ENCODE data around the gene ANKLE1. TPM values are rescaled to one million over a fixed set of nuclear protein-coding genes. Genes with fewer than 3 reads are reported as not detected.

The ANKLE1 gene
- total and polyA plus RNA-seq, 2 experiments from 2014 or later, result 9.1 to 20.2 TPM

DNA sequence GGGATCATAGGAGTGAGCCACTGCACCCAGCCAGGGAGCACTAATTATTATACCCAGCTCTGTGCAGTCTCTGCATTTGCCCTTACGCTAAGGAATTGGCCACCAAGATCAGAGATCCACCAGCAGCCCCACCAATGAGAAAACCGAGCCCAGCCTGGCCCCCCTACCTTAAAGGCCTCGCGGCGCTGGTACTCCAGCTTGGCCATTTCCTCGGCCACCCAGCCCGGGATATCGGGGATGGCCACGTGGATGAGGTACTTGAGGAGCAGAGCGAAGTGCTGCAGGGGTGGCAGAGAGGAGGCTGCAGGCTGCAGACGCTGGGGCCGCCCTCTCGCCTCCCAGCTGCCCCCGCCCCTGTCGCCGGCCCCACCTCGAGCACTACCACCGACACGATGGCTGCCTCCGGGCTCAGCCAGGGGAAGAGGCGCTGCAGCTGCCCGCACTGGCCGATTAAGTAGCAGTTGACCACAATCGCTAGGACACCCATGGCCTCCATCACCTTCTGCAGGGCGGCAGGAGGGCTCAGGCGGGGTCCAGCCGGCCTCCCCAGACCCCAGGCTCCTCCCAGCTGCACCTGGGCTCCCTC, 45.5 kb downstream of the ANKLE1 start (continued):
- TF ChIP-seq, protein P1, sequence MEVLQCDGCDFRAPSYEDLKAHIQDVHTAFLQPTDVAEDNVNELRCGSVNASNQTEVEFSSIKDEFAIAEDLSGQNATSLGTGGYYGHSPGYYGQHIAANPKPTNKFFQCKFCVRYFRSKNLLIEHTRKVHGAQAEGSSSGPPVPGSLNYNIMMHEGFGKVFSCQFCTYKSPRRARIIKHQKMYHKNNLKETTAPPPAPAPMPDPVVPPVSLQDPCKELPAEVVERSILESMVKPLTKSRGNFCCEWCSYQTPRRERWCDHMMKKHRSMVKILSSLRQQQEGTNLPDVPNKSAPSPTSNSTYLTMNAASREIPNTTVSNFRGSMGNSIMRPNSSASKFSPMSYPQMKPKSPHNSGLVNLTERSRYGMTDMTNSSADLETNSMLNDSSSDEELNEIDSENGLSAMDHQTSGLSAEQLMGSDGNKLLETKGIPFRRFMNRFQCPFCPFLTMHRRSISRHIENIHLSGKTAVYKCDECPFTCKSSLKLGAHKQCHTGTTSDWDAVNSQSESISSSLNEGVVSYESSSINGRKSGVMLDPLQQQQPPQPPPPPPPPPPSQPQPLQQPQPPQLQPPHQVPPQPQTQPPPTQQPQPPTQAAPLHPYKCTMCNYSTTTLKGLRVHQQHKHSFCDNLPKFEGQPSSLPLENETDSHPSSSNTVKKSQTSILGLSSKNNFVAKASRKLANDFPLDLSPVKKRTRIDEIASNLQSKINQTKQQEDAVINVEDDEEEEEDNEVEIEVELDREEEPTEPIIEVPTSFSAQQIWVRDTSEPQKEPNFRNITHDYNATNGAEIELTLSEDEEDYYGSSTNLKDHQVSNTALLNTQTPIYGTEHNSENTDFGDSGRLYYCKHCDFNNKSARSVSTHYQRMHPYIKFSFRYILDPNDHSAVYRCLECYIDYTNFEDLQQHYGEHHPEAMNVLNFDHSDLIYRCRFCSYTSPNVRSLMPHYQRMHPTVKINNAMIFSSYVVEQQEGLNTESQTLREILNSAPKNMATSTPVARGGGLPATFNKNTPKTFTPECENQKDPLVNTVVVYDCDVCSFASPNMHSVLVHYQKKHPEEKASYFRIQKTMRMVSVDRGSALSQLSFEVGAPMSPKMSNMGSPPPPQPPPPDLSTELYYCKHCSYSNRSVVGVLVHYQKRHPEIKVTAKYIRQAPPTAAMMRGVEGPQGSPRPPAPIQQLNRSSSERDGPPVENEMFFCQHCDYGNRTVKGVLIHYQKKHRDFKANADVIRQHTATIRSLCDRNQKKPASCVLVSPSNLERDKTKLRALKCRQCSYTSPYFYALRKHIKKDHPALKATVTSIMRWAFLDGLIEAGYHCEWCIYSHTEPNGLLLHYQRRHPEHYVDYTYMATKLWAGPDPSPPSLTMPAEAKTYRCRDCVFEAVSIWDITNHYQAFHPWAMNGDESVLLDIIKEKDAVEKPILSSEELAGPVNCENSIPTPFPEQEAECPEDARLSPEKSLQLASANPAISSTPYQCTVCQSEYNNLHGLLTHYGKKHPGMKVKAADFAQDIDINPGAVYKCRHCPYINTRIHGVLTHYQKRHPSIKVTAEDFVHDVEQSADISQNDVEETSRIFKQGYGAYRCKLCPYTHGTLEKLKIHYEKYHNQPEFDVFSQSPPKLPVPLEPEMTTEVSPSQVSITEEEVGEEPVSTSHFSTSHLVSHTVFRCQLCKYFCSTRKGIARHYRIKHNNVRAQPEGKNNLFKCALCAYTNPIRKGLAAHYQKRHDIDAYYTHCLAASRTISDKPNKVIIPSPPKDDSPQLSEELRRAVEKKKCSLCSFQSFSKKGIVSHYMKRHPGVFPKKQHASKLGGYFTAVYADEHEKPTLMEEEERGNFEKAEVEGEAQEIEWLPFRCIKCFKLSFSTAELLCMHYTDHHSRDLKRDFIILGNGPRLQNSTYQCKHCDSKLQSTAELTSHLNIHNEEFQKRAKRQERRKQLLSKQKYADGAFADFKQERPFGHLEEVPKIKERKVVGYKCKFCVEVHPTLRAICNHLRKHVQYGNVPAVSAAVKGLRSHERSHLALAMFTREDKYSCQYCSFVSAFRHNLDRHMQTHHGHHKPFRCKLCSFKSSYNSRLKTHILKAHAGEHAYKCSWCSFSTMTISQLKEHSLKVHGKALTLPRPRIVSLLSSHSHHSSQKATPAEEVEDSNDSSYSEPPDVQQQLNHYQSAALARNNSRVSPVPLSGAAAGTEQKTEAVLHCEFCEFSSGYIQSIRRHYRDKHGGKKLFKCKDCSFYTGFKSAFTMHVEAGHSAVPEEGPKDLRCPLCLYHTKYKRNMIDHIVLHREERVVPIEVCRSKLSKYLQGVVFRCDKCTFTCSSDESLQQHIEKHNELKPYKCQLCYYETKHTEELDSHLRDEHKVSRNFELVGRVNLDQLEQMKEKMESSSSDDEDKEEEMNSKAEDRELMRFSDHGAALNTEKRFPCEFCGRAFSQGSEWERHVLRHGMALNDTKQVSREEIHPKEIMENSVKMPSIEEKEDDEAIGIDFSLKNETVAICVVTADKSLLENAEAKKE (CRISPR knock-in tag; IDR thresholded peaks at IDR 0.05), result no peak
- no peak for TF ChIP-seq STAT1 (IDR thresholded peaks at IDR 0.05; ENCODE audit: unreplicated experiment)
- TF ChIP-seq NANOG (IDR thresholded peaks at IDR 0.05; ENCODE audit: borderline replicate concordance), result no peak
- TF ChIP-seq, protein P2, sequence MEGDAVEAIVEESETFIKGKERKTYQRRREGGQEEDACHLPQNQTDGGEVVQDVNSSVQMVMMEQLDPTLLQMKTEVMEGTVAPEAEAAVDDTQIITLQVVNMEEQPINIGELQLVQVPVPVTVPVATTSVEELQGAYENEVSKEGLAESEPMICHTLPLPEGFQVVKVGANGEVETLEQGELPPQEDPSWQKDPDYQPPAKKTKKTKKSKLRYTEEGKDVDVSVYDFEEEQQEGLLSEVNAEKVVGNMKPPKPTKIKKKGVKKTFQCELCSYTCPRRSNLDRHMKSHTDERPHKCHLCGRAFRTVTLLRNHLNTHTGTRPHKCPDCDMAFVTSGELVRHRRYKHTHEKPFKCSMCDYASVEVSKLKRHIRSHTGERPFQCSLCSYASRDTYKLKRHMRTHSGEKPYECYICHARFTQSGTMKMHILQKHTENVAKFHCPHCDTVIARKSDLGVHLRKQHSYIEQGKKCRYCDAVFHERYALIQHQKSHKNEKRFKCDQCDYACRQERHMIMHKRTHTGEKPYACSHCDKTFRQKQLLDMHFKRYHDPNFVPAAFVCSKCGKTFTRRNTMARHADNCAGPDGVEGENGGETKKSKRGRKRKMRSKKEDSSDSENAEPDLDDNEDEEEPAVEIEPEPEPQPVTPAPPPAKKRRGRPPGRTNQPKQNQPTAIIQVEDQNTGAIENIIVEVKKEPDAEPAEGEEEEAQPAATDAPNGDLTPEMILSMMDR (conservative IDR thresholded peaks at IDR 0.05; ENCODE audit: low read depth in 2 of 2), result no peak
- TF ChIP-seq, protein P3, sequence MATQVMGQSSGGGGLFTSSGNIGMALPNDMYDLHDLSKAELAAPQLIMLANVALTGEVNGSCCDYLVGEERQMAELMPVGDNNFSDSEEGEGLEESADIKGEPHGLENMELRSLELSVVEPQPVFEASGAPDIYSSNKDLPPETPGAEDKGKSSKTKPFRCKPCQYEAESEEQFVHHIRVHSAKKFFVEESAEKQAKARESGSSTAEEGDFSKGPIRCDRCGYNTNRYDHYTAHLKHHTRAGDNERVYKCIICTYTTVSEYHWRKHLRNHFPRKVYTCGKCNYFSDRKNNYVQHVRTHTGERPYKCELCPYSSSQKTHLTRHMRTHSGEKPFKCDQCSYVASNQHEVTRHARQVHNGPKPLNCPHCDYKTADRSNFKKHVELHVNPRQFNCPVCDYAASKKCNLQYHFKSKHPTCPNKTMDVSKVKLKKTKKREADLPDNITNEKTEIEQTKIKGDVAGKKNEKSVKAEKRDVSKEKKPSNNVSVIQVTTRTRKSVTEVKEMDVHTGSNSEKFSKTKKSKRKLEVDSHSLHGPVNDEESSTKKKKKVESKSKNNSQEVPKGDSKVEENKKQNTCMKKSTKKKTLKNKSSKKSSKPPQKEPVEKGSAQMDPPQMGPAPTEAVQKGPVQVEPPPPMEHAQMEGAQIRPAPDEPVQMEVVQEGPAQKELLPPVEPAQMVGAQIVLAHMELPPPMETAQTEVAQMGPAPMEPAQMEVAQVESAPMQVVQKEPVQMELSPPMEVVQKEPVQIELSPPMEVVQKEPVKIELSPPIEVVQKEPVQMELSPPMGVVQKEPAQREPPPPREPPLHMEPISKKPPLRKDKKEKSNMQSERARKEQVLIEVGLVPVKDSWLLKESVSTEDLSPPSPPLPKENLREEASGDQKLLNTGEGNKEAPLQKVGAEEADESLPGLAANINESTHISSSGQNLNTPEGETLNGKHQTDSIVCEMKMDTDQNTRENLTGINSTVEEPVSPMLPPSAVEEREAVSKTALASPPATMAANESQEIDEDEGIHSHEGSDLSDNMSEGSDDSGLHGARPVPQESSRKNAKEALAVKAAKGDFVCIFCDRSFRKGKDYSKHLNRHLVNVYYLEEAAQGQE (IDR thresholded peaks at IDR 0.05; ENCODE audit: unreplicated experiment), result no peak
- TF ChIP-seq, protein P4, sequence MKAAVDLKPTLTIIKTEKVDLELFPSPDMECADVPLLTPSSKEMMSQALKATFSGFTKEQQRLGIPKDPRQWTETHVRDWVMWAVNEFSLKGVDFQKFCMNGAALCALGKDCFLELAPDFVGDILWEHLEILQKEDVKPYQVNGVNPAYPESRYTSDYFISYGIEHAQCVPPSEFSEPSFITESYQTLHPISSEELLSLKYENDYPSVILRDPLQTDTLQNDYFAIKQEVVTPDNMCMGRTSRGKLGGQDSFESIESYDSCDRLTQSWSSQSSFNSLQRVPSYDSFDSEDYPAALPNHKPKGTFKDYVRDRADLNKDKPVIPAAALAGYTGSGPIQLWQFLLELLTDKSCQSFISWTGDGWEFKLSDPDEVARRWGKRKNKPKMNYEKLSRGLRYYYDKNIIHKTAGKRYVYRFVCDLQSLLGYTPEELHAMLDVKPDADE (IDR thresholded peaks at IDR 0.05), result no peak
- no peak for TF ChIP-seq ZNF331 (CRISPR knock-in tag; IDR thresholded peaks at IDR 0.05; ENCODE audit: low read depth)
- TF ChIP-seq EZH2phosphoT487 (IDR thresholded peaks at IDR 0.05; ENCODE audit: unreplicated experiment), result no peak
- TF ChIP-seq JUNB (IDR thresholded peaks at IDR 0.05; ENCODE audit: unreplicated experiment), result no peak

Measured in GM23338 (cell line).